OCI-M1 (cell line): Measurements from ENCODE around the gene DOCK10.
A peak's percentile ranks its signal among the peaks of the same experiment; 100 is the strongest.

Experiments used
- DNase-seq: peaks from one replicate; lab custom pipeline; 2025; lab: John Stamatoyannopoulos, UW

The DOCK10 gene

DNA sequence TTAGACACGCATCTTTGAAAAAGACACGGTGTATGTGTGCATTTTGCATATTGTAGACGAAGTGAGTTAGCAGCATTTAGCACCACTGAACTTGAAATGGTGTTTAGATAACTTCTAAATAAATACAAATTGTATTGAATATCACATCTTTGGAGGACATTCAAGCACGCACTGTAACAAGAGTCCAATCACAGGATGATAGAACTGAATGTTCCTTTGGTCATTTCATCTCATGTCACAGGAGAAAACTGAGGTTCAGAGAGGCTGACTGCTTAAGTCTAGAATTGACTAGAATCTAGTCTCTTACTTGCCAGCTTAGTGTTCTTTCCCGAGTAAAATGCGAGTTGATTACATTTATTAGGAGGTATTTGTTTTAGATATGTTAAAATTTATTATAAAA lies 206.9 kb downstream of the DOCK10 start:
- no peak for DNase-seq

DNA sequence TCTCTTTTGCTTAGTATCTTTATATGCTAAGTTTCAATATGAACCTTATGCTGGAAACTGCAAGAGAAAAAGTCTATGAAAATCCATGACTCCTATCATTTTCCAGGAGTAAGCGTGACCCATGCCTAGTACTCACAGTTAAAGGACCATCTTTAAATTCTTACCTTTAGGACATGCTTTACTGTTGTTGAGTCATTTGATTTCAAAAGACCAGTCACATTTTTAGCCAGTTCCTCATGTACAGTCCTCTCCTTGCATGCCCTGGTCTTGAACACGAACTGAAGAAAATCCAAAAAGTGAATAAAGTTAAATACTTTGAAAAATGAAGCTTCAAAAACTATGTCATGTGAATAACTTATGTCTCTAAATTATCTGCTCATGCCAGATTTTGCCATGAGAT lies 208.3 kb downstream of the DOCK10 start:
- no peak for DNase-seq

DNA sequence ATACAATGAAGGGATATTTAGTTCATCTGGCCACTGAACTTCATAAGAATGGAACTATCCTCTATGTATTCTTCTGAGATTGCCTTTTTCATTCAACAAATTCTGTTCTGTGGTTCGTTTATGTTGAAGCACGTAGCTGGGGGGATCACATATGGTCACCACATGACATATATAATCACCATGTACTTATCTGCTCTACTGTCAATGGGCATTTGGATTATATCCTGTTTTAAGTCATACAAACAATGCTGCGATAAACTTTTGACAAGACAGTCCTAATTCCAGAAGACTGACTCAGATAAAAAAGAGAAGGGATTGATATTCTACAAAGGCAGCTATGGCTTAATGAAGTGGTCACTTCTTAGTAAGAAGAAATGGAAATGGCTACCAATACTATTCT lies 210.1 kb downstream of the DOCK10 start:
- no peak for DNase-seq

DNA sequence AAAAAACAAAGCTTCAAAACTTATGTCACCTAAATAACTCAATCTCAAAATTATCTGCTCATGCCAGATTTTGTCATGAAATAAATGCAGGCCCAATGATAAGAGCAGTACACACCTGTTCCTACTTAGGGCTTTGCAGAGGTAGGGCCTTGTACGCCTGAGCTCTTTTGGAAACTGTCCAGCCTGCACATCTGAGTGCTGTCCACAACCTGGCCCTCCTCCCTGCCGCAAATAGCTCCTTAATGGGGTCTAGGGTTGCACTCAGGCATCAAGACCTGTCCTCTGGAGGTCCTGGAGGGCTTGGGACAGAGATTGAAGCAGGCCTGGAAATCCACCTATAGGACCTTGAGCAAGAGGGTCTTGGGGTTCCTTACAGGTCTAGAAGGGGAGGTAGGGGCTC lies 210.7 kb downstream of the DOCK10 start:
- no peak for DNase-seq

DNA sequence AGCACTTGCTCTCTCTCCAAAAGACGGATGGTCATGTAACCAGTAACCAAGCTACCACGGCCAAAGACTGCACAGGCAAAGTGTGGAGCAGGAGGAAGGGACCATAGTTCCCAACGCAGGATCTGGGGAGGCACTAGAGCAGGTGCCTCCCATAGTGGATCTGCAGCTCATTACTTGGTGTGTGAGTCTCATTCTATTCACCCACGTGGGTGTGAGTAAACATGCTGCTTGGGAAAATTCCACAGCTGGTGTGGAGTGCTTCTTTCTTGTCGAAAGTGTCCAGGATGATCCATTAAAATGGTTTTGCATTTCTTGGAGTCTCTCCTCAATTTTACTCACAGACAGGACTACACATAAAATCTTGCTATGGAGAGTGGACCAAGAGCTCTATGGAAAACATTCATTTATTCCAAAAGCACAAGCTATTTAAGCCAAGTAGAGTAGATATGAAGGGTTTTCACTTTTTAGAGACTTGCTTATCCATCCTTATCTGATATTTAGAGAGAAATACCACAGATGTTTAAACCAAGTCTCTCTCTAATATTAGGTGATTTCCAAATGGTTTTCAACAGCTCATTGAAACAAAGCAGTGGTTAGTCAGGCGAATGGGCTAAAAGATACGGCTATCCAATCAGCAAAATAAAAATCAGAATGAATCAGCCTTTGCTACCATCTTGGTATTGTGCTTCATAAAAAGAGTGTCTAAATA lies 221.8 kb downstream of the DOCK10 start:
- no peak for DNase-seq

DNA sequence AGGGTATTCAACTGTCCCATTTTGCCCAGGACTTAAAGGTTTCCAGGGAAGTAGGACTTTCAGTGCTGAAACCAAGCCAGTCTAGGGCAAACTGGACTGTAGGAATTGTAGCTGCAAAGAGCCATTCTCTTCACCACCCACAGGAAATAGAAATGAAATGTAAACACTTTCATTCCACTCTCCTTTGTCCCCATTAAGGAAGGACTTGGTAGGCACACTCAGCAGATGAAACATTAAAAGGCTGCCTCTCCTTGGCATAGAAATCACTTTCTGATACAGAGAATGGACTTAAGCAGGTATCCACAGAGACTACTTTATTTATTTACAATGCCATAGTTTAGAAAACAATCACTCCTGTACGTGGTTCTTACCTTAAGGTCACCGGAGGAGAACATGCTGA lies 223.2 kb downstream of the DOCK10 start:
- DNase-seq = no peak

DNA sequence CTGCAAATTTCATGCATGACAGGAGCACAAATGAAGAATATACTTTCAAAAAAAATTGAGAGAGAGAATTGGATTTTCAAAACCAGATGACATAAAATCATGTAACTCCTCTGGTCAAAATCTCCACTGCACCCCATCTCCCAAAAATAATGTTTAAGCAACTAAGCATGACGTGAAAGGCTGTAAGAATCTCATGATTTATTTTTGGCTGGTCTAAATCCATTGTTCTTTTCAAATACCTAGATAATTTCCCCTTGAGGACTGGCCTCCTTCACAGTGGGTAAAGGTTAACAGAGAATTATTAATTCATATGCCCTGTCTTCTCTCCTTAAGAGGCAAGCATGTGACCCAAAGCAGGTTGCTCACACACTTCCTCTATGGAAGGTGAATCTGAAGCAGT lies 224.6 kb downstream of the DOCK10 start:
- no peak for DNase-seq

DNA sequence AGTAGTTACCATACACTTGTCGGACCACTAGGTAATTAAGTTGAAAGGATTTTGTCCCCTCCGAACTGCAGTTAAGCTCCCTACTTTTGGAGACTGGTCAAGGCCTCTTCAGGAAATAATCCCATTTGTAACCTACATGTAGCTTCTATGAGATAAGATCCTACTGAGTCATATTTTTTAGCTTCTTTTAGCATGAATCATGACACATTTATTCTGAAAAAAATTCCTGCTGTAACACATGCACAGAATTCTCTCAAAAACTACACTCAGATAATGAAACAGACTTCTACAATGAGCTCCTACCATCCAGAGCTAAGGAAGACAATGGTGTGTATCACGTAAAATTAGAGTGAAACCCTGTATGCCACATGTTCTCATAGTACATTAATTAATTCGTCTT lies 225.5 kb downstream of the DOCK10 start:
- peak; percentile 25 for DNase-seq

DNA sequence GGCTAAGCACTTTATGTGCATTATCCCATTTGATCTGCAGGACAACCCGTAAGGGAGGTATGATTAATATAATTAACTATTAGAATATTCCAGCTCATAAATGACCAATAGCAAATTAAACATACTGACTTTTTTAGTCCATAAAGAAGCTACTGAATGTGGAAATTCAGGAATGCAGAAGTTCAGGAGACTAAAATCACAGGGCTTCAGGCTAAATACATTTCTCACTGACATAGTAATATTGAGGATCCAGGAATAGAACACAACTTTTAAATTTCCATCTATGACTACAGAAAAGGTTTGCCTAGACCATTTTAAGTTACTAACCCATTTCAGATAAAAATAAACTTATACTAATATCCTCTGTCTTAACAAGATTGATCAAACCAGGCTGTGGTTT lies 228.7 kb downstream of the DOCK10 start:
- DNase-seq = no peak

DNA sequence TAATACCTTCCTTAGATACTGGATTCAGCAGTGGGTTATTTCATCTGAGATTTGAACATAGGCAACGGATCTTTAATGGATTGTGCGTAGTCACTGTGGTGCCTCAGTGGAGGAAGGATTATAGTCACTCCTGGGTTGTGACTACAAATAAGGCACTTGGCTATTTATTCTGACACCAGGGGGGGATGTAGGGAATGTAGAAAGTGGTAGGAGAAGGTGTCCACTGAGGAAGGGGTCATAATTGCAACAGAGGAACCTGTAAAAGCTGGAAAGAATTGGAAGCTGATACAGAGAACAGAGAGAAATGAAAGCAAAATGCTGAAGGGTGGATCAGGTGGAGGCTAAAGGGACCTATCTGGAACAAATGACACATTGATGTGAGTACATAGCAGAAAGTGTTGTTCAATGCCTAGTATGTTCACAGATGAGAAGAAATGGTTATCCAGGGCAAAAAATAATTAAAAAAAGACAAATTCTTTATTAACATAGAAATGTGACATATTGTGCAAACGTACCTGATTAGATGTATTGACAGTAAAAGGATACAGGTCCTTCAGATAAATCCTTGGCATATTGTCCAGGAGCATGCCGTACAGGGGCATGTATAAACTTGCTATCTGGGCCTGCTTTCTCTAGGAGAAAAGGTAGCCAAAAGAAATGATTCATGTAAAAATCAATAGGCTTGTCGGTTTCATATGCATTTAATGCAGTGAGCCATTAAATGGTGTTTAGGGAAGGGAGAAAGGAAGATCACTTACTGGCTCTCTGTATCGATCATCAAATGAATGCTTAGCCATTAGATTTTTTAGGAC lies 234.9 kb downstream of the DOCK10 start:
- DNase-seq = no peak

DNA sequence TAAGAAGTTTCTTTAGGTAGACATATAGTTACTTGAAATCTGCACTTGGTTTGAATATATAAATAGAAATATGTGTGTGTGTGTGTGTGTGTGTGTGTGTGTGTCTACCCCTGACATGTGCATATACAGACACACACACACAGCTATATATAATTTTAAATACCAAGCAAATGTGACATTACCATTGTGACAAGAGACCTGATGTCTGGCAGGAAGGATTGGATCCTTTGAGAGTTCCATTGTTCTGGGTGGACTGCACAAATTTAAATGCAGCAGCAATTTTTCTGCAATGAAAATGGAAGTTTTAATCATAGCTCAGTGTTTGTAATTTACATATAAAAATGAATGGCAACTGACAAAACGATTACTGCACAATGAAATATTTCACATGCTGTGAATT lies 238.3 kb downstream of the DOCK10 start:
- DNase-seq = no peak

DNA sequence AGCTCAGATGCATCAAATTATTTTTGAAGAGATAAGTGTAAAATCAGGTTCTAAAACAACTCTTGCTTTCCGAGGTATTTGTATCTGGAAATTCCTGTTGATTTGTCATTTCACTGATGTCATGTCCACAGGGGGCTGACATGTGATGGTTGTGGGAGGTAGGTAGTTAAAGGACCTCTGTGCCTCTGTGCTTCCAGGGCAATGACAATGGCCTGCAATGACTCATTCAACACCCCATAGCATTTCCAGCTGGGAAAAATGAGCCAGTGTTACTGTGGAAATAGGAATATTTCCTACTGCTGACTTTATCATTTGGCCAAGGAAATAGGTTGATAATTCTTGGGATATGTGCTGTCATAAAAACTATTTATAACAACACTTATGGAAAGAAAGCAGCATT lies 239.9 kb downstream of the DOCK10 start:
- DNase-seq = no peak

DNA sequence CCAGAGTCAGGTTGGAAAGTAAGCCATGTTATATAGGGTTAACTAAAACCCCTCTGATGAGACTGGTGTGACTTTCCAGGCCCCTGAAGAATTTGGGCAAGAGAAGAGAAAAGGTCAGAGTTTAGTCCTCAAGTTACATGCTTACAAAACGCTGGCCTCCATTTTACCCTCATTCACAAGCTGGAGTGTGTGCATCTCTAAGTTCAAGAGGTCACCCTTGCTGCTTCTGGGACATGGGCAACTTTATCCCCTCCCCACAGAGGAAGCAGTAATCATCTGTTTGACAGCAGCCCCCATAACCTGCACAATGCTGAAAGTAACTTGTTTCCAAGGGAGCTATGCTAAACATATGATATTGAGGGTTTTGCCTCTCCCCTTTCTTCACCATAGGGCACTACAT lies 240.9 kb downstream of the DOCK10 start:
- DNase-seq = no peak

DNA sequence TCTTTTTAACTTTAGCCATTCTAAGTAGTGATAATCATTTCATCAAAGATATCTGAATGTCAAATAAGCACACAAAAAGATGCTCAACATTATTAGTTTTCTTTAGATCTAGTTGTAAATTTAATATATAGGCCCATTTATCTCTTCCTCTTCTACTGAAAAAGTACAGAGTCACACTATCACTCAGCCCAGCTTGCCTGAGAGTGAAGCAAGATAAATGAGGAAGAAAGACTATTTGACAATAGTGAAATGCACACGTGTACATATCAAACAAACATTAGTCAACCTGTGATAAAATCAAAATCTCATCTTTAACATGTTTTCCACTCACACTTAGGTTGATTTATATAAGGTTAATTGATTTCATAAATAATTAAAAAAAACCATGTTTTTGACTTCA lies 242.6 kb downstream of the DOCK10 start:
- peak; percentile 22 for DNase-seq

DNA sequence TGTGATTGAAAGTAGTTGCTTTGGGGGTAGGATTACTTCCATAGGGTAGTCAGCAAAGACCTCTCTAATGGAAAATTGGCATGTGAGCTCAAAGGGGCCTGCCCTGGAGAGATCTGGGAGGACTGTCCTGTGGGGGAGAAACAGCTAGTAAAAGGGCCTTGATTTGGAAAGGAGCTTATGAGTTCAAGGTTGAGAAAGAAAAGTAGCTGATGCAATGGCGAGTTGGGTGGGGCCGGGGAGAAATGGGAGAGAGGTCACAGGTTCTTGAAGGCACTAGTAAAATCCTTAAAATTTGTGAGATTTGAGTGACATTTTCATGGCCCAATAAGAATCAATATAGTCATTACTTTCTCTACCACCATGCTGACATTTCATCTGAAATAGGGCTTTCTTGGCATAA lies 244.1 kb downstream of the DOCK10 start:
- no peak for DNase-seq

DNA sequence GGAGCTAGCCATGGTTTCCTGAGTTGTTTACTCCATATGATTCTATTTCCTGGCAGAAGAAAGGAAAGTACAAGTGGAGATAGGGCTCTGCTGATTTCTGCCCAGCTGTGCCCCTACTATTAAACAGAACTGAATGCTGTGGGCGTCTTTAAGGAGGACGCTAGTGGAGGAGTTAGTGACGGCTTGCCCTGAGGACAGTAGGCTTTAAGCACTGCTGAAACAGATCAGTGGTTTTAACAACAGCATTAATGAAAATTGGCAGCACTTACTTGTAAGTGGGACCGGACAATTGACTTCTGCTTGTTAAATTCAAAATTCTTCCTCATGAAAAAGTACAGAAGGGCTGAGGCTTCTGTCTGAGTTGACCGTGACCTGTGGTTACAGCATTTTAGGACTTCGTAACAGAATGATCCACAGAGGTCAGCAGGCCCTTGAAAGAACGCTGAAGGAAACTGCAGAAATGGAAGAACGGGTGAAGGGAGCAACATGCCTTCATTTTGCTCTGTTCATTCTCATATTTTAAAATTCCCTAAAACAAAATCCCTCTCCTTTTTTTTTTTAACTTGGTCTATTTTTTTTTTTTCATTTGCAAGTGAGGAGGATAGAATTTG lies 245.5 kb downstream of the DOCK10 start:
- no peak for DNase-seq

DNA sequence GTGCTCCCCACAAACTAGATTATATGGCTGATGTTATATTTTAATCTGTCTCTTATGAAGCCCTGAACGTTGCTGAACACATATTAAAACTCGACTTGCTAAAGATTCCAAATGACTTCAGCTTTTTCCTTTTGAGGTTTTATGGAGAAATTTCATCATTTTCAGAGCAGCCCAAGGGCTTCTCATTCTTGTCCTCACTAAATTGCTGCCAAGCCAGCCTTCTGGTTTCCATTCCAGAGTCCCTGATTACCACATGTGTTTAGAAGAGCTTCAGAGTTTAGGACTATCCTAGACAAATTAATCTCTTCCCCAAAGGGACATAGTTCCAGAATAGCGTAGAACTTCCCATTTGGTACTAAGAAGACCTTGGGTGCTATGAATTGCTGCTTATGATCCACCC lies 248.3 kb downstream of the DOCK10 start:
- DNase-seq = no peak

DNA sequence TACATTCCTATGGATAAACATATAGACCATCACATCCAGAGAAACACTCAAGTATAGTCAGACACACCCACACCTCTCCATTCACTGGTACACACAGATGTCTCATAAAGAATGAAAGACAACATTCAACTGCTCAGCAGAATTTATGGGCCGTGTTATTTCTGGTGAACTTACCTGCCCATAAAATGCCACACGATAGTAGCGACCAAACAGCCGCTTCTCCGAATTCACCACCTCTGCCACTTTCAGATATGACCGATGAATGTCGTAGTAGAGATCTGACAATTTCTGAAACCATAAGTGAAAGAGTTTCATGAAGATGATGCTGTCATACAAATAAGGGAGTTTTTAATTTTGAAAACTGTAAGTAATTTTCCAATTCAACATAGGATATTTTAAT lies 255.4 kb downstream of the DOCK10 start:
- DNase-seq = no peak

DNA sequence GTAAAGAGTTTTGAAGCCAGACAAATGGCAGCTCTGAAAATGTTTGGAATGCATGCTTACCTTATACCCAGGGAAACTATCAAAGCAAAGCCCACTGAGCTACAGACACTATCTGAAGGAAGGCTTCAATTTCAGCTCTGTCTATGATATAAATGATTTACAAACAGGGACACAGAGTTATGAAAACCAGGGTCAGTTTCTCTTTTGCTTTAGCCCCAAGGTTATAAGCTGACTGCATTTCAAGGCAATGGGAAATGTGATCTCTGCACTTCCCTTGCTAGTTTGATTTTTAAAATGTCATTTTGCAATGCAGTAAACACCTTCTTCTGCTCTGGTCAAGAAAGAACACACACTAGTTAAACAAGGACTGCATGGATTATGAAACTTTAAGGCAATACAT lies 260.9 kb downstream of the DOCK10 start:
- DNase-seq = no peak

DNA sequence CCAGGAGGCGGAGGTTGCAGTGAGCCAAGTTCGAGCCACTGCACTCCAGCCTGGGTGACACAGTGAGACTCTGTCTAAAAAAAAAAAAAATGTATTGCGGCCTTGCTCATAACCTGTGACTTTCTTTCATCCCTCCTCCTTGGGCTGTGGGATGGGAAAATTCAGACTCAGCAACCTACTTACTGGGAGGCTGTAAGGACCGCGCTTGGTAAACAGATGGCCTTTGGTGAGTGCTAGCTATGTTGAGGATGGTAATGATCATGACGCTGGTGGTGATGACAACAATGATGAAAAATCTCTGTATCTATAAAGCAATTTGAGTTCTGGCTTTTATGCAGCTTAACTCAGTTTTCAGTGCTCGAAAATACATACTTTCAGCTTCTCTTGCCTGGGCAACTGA lies 261.4 kb downstream of the DOCK10 start:
- no peak for DNase-seq

DNA sequence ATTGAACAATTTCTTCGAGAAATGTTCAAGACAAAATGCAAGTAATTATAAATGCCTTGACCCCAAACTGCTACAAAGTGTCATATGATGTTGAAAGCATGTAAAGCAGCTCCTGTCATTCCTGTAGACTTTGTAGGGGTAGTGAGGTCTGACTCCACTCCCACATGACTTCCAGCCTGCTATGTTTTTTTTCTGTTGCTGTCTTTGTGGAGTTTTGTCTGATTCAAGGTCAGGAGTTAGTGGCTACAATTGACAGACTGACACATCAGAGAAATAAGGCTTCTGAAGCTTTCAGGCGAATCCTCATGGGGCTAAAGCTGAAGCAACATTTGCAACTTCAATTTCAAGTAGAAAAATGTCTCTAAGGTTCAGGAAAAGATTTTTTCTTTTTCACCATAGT lies 262.2 kb downstream of the DOCK10 start:
- DNase-seq = no peak

DNA sequence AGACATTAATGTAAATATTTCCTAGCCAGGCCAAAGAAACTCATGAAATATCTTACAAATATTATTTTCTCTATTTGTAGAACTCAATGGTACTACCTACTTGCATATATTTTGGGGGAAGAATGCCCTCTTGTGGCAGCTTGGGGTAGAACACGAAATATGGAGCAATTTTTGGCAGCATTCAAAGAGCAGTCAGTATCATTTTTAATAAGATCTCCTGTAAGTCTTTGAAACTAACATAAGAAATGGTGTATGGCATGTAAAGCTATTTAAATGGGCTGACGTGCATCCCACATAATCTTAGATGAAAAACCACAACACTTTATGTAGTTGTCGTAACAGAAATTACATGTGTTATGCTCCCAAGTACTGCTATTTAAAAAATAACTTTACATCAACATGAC lies 263.8 kb downstream of the DOCK10 start:
- peak; percentile 70 for DNase-seq

DNA sequence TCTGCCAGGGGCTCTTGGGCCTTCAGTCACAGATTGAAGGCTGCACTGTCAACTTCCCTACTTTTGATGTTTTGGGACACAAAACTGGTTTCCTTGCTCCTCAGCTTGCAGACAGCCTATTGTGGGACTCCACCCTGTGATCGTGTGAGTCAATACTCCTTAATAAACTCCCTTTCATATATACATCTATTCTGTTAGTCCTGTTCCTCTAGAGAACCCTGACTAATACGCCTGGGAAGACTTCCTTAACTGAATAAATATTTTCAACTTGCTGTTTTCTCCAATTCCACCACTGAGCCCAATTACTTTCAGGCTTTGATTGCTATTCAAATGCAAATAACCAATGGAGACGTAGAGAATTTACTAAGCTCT lies 264.7 kb downstream of the DOCK10 start:
- no peak for DNase-seq
